Measurements from ENCODE around the gene AJM1. TPM values are rescaled to one million over a fixed set of nuclear protein-coding genes. Genes with fewer than 3 reads are reported as not detected.
A peak's percentile ranks its signal among the peaks of the same experiment; 100 is the strongest.

AJM1 gene
- total RNA-seq, 4 donors from 2014 or later, result 2.5 to 10.9 (median 5.7) TPM

DNA sequence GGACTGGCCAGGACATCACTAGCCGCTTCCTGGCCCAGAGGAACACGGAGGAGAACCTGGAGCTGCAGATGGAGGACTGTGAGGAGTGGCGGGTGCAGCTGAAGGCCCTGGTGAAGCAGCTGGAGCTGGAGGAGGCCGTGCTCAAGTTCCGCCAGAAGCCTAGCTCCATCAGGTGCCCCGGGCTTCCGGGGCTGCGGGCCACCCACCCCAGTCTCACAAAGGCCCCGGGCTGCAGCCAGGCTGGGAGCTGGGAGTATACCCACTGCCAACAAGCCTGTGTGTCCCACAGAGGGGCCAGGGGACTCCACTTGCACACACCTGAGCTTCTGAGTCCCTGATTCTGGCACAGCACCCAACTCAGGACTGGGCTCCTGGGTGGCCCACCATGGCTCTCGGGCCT, 36.2 kb upstream of the AJM1 start:
- ATAC-seq, result no peak
- TF ChIP-seq POLR2A (IDR thresholded peaks at IDR 0.05), result no peak
- TF ChIP-seq EP300 (IDR thresholded peaks at IDR 0.05), result no peak
- TF ChIP-seq, protein P1, sequence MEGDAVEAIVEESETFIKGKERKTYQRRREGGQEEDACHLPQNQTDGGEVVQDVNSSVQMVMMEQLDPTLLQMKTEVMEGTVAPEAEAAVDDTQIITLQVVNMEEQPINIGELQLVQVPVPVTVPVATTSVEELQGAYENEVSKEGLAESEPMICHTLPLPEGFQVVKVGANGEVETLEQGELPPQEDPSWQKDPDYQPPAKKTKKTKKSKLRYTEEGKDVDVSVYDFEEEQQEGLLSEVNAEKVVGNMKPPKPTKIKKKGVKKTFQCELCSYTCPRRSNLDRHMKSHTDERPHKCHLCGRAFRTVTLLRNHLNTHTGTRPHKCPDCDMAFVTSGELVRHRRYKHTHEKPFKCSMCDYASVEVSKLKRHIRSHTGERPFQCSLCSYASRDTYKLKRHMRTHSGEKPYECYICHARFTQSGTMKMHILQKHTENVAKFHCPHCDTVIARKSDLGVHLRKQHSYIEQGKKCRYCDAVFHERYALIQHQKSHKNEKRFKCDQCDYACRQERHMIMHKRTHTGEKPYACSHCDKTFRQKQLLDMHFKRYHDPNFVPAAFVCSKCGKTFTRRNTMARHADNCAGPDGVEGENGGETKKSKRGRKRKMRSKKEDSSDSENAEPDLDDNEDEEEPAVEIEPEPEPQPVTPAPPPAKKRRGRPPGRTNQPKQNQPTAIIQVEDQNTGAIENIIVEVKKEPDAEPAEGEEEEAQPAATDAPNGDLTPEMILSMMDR (IDR thresholded peaks at IDR 0.05), result no peak
- TF ChIP-seq POLR2AphosphoS5 (IDR thresholded peaks at IDR 0.05), result no peak
- H3K4me1 ChIP-seq, result peaks cover 0 to 48% (median 25%) of the 10 kb centered on the region in 3 donors
- no peak overlapping the region for H3K27ac ChIP-seq
- WGBS, 2 donors (ENCODE audit: low coverage in 1 of 2), result no CpG with 5 or more reads among the region's 10 CpGs
- H3K4me3 ChIP-seq, result no peak overlapping the region
- H3K27me3 ChIP-seq, result peaks cover 16% of the 10 kb centered on the region
- H3K36me3 ChIP-seq, result peaks cover 0 to 30% of the 10 kb centered on the region in 2 donors
- H3K9me3 ChIP-seq, result no peaks in the 10 kb centered on the region

GRCh38 chr9:136806631-136807201, 35.6 kb upstream of the AJM1 start:
- peaks cover 0 to 50% (median 25%) of the 10 kb centered on the region in 3 donors for H3K4me1 ChIP-seq
- WGBS, 2 donors (ENCODE audit: low coverage in 1 of 2), result 20% methylated on average over 1 of the region's 25 CpGs; no CpG with 5 or more reads in 1 of the 2 donors
- H3K9me3 ChIP-seq, result no peaks in the 10 kb centered on the region
- peaks cover 10% of the 10 kb centered on the region for H3K27me3 ChIP-seq
- no peak for TF ChIP-seq POLR2AphosphoS5 (IDR thresholded peaks at IDR 0.05)
- no peak for TF ChIP-seq EP300 (IDR thresholded peaks at IDR 0.05)
- no peak for TF ChIP-seq POLR2A (IDR thresholded peaks at IDR 0.05)
- TF ChIP-seq, protein P1 (IDR thresholded peaks at IDR 0.05), result no peak
- H3K4me3 ChIP-seq, result peak overlapping the region; percentile 97 to 99
- peaks cover 0 to 32% of the 10 kb centered on the region in 2 donors for H3K36me3 ChIP-seq
- peak overlapping the region in 3 of 4 donors; percentile 85 to 94 (median 88) for H3K27ac ChIP-seq
- no peak for ATAC-seq

- Histone ChIP-seq H3K27ac (peak within 1 kb of the TSS; percentile 47 to 94 (median 86)), H3K4me1 (peaks cover 0 to 57% (median 25%) of the 10 kb centered on the region in 3 donors), H3K36me3 (peaks cover 0 to 32% of the 10 kb centered on the region in 2 donors), H3K4me3 (peak within 1 kb of the TSS; percentile 97 to 99), H3K9me3 (no peaks in the 10 kb centered on the region), H3K27me3 (peaks cover 2% of the 10 kb centered on the region)
- TF ChIP-seq, protein P1 (IDR thresholded peaks at IDR 0.05), result peak in 2 of 4 experiments; percentile 21 to 33
- TF ChIP-seq POLR2A (IDR thresholded peaks at IDR 0.05) (peak; percentile 58 to 82), EP300 (IDR thresholded peaks at IDR 0.05) (no peak), POLR2AphosphoS5 (IDR thresholded peaks at IDR 0.05) (peak; percentile 41)
- WGBS, 2 donors (ENCODE audit: low coverage in 1 of 2), result 0% methylated on average over 2 of the region's 96 CpGs; no CpG with 5 or more reads in 1 of the 2 donors
- ATAC-seq, result peak; percentile 94
Measured at GRCh38 chr9:136807281-136808074, 34.8 kb upstream of the AJM1 start, which contains the start of gene RABL6. Gene RABL6, plus strand, starts transcription at chr9:136807948. Its CDS starts 249 bp downstream, at chr9:136808197.

- Histone ChIP-seq H3K9me3 (no peaks in the 10 kb centered on the region), H3K36me3 (peaks cover 0 to 40% of the 10 kb centered on the region in 2 donors), H3K27me3 (no peaks in the 10 kb centered on the region), H3K4me3 (peak overlapping the region; percentile 97 to 99), H3K4me1 (peaks cover 0 to 57% (median 25%) of the 10 kb centered on the region in 3 donors), H3K27ac (peak overlapping the region; percentile 47 to 94 (median 86))
- ATAC-seq, result peak; percentile 32
- 0% methylated on average over 1 of the region's 93 CpGs; no CpG with 5 or more reads in 1 of the 2 donors for WGBS, 2 donors (ENCODE audit: low coverage in 1 of 2)
- TF ChIP-seq, protein P1 (IDR thresholded peaks at IDR 0.05), result peak in 1 of 4 experiments; percentile 4
- TF ChIP-seq POLR2AphosphoS5 (IDR thresholded peaks at IDR 0.05), result no peak
Measured at GRCh38 chr9:136808075-136808805, 34.0 kb upstream of the AJM1 start.

All from gastroesophageal sphincter (tissue), 4 donors.